Measurements from ENCODE around the gene KNOP1. TPM values are rescaled to one million over a fixed set of nuclear protein-coding genes. Genes with fewer than 3 reads are reported as not detected.
A peak's percentile ranks its signal among the peaks of the same experiment; 100 is the strongest.
"Not testable (repeated sequence)": the region's sequence is repeated elsewhere in the genome, so short reads cannot be mapped to it uniquely, and the experiment has no call there.

Gene KNOP1
- total RNA-seq, 4 donors from 2014 or later, result 4.1 to 9.2 (median 5.5) TPM

DNA sequence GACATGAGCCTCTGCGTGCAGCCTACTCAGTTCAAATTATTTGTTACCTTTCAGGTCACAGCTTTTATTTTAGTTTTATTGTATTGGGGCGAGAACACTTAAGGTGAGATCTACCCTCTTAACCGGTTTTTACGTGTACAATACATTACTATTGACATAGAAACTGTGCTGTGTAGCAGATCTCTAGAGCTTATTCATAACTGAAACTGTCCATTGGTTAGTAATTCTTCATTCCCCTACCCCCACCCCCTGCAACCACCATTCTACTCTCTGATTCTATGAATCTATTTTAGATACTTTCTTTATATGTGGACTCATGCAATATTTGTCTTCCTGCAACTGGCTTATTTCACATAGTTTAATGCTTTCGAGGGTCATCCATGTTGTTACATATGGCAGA lies 43.5 kb downstream of the KNOP1 start:
- in situ Hi-C loops (cut with MboI; ENCODE audit: low sequenced_read_pairs in 4 of 4), result no loop called here
- no peak for TF ChIP-seq POLR2A (IDR thresholded peaks at IDR 0.05)
- TF ChIP-seq, protein P1, sequence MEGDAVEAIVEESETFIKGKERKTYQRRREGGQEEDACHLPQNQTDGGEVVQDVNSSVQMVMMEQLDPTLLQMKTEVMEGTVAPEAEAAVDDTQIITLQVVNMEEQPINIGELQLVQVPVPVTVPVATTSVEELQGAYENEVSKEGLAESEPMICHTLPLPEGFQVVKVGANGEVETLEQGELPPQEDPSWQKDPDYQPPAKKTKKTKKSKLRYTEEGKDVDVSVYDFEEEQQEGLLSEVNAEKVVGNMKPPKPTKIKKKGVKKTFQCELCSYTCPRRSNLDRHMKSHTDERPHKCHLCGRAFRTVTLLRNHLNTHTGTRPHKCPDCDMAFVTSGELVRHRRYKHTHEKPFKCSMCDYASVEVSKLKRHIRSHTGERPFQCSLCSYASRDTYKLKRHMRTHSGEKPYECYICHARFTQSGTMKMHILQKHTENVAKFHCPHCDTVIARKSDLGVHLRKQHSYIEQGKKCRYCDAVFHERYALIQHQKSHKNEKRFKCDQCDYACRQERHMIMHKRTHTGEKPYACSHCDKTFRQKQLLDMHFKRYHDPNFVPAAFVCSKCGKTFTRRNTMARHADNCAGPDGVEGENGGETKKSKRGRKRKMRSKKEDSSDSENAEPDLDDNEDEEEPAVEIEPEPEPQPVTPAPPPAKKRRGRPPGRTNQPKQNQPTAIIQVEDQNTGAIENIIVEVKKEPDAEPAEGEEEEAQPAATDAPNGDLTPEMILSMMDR (IDR thresholded peaks at IDR 0.05 in 4 of 5, conservative IDR thresholded peaks at IDR 0.05 in 1 of 5), result no peak
- Histone ChIP-seq H3K27ac (no peak overlapping the region), H3K4me3 (no peak overlapping the region), H3K4me1 (peaks cover 0 to 21% of the 10 kb centered on the region in 2 donors), H3K9me3 (no peaks in the 10 kb centered on the region), H3K27me3 (no peaks in the 10 kb centered on the region), H3K36me3 (peaks cover 0 to 15% of the 10 kb centered on the region in 2 donors)
- ATAC-seq, result no peak
- no peak for DNase-seq
- intact Hi-C loops (cut with DNase I; ENCODE audit: low total_unique reads), result no loop called here

DNA sequence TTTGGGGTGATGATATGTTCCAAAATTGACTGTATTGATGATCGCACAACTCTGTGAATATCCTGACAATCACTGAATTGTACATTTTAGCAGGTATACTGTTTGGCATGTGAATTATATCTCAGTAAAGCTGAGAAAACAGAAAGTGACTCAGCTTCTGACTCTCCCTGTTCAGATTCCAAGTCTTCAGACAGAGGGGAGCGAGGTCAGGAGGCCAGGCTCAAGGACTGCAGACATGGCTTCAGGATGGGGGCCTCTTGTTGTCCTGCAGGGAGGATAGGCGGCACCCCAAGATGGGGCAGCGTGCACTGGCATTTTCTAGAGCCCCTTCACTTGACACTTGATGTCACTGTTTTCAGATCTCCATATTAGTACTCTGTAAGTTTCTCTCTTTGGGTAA lies 45.6 kb downstream of the KNOP1 start:
- H3K4me3 ChIP-seq, result no peak overlapping the region
- intact Hi-C loops (cut with DNase I; ENCODE audit: low total_unique reads), result no loop called here
- H3K36me3 ChIP-seq, result peaks cover 0 to 25% of the 10 kb centered on the region in 2 donors
- DNase-seq (no peak), ATAC-seq (no peak)
- H3K27ac ChIP-seq, result no peak overlapping the region
- in situ Hi-C loops (cut with MboI; ENCODE audit: low sequenced_read_pairs in 4 of 4), result no loop called here
- H3K9me3 ChIP-seq, result no peaks in the 10 kb centered on the region
- TF ChIP-seq POLR2A (IDR thresholded peaks at IDR 0.05), result no peak
- TF ChIP-seq, protein P1 (IDR thresholded peaks at IDR 0.05 in 4 of 5, conservative IDR thresholded peaks at IDR 0.05 in 1 of 5), result no peak
- H3K4me1 ChIP-seq, result peaks cover 0 to 6% of the 10 kb centered on the region in 2 donors
- no peaks in the 10 kb centered on the region for H3K27me3 ChIP-seq

DNA sequence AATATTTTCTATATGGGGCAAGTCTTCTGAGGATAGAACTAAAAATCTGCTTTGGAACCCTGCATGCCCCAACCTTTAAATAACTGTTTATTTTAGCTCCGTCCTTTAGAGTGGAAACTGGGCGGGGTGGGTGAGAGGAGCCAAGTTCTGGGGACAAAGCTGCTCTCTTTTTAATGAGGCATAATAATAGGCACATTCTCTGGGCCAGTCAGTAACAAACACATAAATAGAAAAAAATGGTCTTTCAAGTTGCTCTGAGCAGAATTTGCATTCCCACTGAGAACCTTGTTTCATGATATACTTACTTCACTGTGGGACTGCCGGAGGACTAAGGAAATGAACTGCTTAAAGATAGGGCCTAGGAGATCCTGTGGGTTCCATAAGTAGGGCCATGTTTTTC lies 51.5 kb downstream of the KNOP1 start:
- Histone ChIP-seq H3K36me3 (peaks cover 0 to 31% of the 10 kb centered on the region in 2 donors), H3K4me3 (no peak overlapping the region), H3K4me1 (peaks cover 14 to 16% of the 10 kb centered on the region in 2 donors), H3K27ac (peak overlapping the region in 3 of 4 donors; percentile 28 to 58 (median 41)), H3K27me3 (no peaks in the 10 kb centered on the region), H3K9me3 (no peaks in the 10 kb centered on the region)
- no peak for DNase-seq
- in situ Hi-C loops (cut with MboI; ENCODE audit: low sequenced_read_pairs in 4 of 4), result no loop called here
- intact Hi-C loops (cut with DNase I; ENCODE audit: low total_unique reads), result no loop called here
- no peak for TF ChIP-seq POLR2A (IDR thresholded peaks at IDR 0.05)
- TF ChIP-seq, protein P1 (IDR thresholded peaks at IDR 0.05 in 4 of 5, conservative IDR thresholded peaks at IDR 0.05 in 1 of 5), result no peak
- ATAC-seq, result peak in 1 of 2 donors; percentile 47

DNA sequence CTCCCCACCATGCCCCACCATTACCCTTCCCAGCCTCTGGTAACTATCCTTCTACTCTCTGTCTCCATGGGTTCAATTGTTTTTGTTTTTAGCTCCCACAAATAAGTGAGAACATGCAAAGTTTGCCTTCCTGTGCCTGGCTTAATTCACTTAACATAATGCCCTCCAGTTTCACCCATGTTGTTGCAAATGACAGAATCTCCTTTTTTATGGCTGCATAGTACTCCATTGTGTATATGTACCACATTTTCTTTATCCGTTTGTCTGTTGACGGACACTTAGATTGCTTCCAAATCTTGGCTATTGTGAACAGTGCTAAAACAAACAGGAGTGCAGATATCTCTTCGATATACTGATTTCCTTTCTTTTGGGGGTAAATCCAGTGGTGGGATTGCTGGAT lies 52.7 kb downstream of the KNOP1 start:
- H3K9me3 ChIP-seq; H3K27ac ChIP-seq; H3K4me3 ChIP-seq; ATAC-seq; in situ Hi-C loops (cut with MboI; ENCODE audit: low sequenced_read_pairs in 4 of 4); H3K27me3 ChIP-seq; DNase-seq; intact Hi-C loops (cut with DNase I; ENCODE audit: low total_unique reads): not testable (repeated sequence)
- H3K36me3 ChIP-seq, result peaks cover 0 to 27% of the 10 kb centered on the region in 2 donors
- H3K4me1 ChIP-seq, result peaks cover 14 to 16% of the 10 kb centered on the region in 2 donors

- Histone ChIP-seq H3K4me3 (no peak overlapping the region), H3K27me3 (no peaks in the 10 kb centered on the region), H3K4me1 (peaks cover 14 to 16% of the 10 kb centered on the region in 2 donors), H3K9me3 (no peaks in the 10 kb centered on the region), H3K36me3 (peaks cover 0 to 15% of the 10 kb centered on the region in 2 donors), H3K27ac (no peak overlapping the region)
- ATAC-seq (no peak), DNase-seq (no peak)
- TF ChIP-seq POLR2A (IDR thresholded peaks at IDR 0.05), result no peak
- TF ChIP-seq, protein P1 (IDR thresholded peaks at IDR 0.05 in 4 of 5, conservative IDR thresholded peaks at IDR 0.05 in 1 of 5), result no peak
- intact Hi-C loops (cut with DNase I; ENCODE audit: low total_unique reads) (loop anchor here (5.0 kb wide), 1 partner anchor 223 kb away; no protein-coding TSS in a partner anchor), in situ Hi-C loops (cut with MboI; ENCODE audit: low sequenced_read_pairs in 4 of 4) (no loop called here)
These were observed 53.9 kb downstream of the KNOP1 start for GRCh38 chr16:19664166-19664565.
